ENCODE data around the gene C3orf33. TPM values are rescaled to one million over a fixed set of nuclear protein-coding genes. Genes with fewer than 3 reads are reported as not detected.

Gene C3orf33
- total and polyA plus RNA-seq, 2 of the 13 experiments (the other 11 are each of a cell fraction or from before 2014, with no cell fraction given): 9.2 to 12.6 TPM

DNA sequence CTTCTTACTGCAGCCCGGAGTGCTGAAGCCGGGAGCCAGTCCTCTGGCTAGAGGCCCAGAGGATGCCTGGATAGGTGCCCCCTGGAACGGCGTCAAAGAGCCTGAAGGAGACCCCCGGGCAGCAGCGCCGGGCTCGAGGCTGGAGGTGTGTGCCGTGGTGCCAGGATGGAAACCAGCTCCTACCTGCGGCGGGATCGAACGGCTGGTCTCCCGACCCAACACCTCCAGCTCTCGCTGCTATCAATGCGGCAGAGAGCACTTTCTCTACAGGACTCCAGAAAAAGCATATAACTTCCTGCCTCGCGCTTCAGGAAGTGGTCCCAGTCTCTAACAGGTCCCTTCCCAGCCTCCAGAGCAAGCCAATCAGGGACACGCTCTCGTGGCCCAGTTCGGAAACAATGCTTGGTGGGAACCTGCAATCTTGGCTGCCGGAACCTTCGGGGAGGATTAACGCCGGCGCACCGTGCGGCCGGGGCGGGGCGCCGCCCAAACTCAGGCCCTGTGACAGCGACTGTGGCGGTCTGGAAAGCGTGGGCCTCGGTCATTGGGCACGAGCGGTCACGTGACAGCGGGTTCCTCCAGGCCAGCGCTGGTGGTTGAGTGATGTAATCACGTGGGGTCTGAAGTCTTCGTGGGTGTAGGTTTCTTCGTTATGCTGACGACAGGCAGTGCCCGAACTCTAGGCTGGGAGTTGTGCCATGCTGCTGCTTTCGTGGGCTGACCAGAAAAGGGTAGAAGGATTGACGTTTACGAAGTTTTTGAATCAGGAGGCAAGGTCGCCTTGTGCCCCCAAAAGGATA, 48.3 kb upstream of the C3orf33 start, which contains the start of gene SLC33A1 (continued):
- TF ChIP-seq, protein P1, sequence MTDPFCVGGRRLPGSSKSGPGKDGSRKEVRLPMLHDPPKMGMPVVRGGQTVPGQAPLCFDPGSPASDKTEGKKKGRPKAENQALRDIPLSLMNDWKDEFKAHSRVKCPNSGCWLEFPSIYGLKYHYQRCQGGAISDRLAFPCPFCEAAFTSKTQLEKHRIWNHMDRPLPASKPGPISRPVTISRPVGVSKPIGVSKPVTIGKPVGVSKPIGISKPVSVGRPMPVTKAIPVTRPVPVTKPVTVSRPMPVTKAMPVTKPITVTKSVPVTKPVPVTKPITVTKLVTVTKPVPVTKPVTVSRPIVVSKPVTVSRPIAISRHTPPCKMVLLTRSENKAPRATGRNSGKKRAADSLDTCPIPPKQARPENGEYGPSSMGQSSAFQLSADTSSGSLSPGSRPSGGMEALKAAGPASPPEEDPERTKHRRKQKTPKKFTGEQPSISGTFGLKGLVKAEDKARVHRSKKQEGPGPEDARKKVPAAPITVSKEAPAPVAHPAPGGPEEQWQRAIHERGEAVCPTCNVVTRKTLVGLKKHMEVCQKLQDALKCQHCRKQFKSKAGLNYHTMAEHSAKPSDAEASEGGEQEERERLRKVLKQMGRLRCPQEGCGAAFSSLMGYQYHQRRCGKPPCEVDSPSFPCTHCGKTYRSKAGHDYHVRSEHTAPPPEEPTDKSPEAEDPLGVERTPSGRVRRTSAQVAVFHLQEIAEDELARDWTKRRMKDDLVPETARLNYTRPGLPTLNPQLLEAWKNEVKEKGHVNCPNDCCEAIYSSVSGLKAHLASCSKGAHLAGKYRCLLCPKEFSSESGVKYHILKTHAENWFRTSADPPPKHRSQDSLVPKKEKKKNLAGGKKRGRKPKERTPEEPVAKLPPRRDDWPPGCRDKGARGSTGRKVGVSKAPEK (CRISPR knock-in tag; IDR thresholded peaks at IDR 0.05; ENCODE audit: borderline replicate concordance): peak; percentile 44; the same call in 1 of the 2 replicates
- TF ChIP-seq, protein P2, sequence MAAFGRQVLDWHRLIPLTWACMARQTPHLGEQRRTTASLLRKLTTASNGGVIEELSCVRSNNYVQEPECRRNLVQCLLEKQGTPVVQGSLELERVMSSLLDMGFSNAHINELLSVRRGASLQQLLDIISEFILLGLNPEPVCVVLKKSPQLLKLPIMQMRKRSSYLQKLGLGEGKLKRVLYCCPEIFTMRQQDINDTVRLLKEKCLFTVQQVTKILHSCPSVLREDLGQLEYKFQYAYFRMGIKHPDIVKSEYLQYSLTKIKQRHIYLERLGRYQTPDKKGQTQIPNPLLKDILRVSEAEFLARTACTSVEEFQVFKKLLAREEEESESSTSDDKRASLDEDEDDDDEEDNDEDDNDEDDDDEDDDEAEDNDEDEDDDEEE (CRISPR knock-in tag; IDR thresholded peaks at IDR 0.05): no peak; the same call in 1 of the 2 replicates
- TF ChIP-seq HMG20A (CRISPR knock-in tag; IDR thresholded peaks at IDR 0.05; ENCODE audit: borderline replicate concordance) (peak; percentile 72; the same call in 1 of the 2 replicates), ZNF337 (CRISPR knock-in tag; IDR thresholded peaks at IDR 0.05; ENCODE audit: borderline replicate concordance, low read depth) (no peak), PHF8 (CRISPR knock-in tag; IDR thresholded peaks at IDR 0.05) (peak; percentile 82), ZNF678 (CRISPR knock-in tag; IDR thresholded peaks at IDR 0.05) (peak; percentile 50; the same call in 1 of the 2 replicates), MXD3 (CRISPR knock-in tag; IDR thresholded peaks at IDR 0.05) (peak; percentile 41; the same call in 1 of the 2 replicates), MIER3 (CRISPR knock-in tag; IDR thresholded peaks at IDR 0.05; ENCODE audit: borderline replicate concordance) (peak; percentile 97), SCMH1 (CRISPR knock-in tag; IDR thresholded peaks at IDR 0.05; ENCODE audit: borderline replicate concordance) (no peak), POLR2A (IDR thresholded peaks at IDR 0.05; ENCODE audit: insufficient read depth in 1 of 2, low read depth in 2 of 2, low read length in 2 of 2) (peak; percentile 86 to 94), ZNF780A (CRISPR knock-in tag; IDR thresholded peaks at IDR 0.05) (no peak; the same call in 1 of the 2 replicates), ZNF605 (CRISPR knock-in tag; IDR thresholded peaks at IDR 0.05) (peak; percentile 94), ZXDC (CRISPR knock-in tag; IDR thresholded peaks at IDR 0.05) (peak; percentile 91), ZNF207 (IDR thresholded peaks at IDR 0.05; ENCODE audit: borderline replicate concordance) (peak; percentile 96; the same call in 1 of the 2 replicates), MZF1 (CRISPR knock-in tag; IDR thresholded peaks at IDR 0.05; ENCODE audit: borderline replicate concordance) (peak; percentile 72; the same call in 1 of the 2 replicates), RARG (CRISPR knock-in tag; IDR thresholded peaks at IDR 0.05; ENCODE audit: low read depth) (peak; percentile 81; the same call in 1 of the 2 replicates), TCF7L2 (IDR thresholded peaks at IDR 0.05; ENCODE audit: low read depth, low read length) (no peak), FOXP1 (IDR thresholded peaks at IDR 0.05) (no peak), FOXP1 (CRISPR knock-in tag; IDR thresholded peaks at IDR 0.05) (peak; percentile 67)
- TF ChIP-seq, protein P3, sequence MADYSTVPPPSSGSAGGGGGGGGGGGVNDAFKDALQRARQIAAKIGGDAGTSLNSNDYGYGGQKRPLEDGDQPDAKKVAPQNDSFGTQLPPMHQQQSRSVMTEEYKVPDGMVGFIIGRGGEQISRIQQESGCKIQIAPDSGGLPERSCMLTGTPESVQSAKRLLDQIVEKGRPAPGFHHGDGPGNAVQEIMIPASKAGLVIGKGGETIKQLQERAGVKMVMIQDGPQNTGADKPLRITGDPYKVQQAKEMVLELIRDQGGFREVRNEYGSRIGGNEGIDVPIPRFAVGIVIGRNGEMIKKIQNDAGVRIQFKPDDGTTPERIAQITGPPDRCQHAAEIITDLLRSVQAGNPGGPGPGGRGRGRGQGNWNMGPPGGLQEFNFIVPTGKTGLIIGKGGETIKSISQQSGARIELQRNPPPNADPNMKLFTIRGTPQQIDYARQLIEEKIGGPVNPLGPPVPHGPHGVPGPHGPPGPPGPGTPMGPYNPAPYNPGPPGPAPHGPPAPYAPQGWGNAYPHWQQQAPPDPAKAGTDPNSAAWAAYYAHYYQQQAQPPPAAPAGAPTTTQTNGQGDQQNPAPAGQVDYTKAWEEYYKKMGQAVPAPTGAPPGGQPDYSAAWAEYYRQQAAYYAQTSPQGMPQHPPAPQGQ (CRISPR knock-in tag; IDR thresholded peaks at IDR 0.05; ENCODE audit: borderline replicate concordance): peak; percentile 73; the same call in 1 of the 2 replicates
- TF ChIP-seq, protein P4, sequence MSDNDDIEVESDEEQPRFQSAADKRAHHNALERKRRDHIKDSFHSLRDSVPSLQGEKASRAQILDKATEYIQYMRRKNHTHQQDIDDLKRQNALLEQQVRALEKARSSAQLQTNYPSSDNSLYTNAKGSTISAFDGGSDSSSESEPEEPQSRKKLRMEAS (IDR thresholded peaks at IDR 0.05): peak; percentile 96

All from HepG2 (cell line).